Measurements from ENCODE around the gene DAG1. TPM values are rescaled to one million over a fixed set of nuclear protein-coding genes. Genes with fewer than 3 reads are reported as not detected.

The DAG1 gene
- total RNA-seq, 2 donors from 2014 or later, result 145 to 176 TPM

GRCh38 chr3:49513494-49514124 lies 43.5 kb downstream of the DAG1 start:
- no peaks in the 10 kb centered on the region for H3K9me3 Mint-ChIP-seq
- Histone ChIP-seq H3K27me3 (ENCODE audit: control insufficient read depth, insufficient read depth, low read length, poor library complexity, severe bottlenecking) (no peaks in the 10 kb centered on the region), H3K9me3 (ENCODE audit: control insufficient read depth, low read length) (peaks cover 5% of the 10 kb centered on the region), H3K27ac (ENCODE audit: low read depth, low read length) (no peak overlapping the region), H3K36me3 (ENCODE audit: control insufficient read depth, insufficient read depth, low read length) (peaks cover 65% of the 10 kb centered on the region), H3K4me1 (ENCODE audit: control insufficient read depth, insufficient read depth, low read length) (peaks cover 9% of the 10 kb centered on the region), H3K4me3 (ENCODE audit: low read length) (no peak overlapping the region), H3K9ac (ENCODE audit: extremely low read depth, low read length, poor library complexity, severe bottlenecking) (no peak overlapping the region)
- no peak for DNase-seq
- TF ChIP-seq, protein P1, sequence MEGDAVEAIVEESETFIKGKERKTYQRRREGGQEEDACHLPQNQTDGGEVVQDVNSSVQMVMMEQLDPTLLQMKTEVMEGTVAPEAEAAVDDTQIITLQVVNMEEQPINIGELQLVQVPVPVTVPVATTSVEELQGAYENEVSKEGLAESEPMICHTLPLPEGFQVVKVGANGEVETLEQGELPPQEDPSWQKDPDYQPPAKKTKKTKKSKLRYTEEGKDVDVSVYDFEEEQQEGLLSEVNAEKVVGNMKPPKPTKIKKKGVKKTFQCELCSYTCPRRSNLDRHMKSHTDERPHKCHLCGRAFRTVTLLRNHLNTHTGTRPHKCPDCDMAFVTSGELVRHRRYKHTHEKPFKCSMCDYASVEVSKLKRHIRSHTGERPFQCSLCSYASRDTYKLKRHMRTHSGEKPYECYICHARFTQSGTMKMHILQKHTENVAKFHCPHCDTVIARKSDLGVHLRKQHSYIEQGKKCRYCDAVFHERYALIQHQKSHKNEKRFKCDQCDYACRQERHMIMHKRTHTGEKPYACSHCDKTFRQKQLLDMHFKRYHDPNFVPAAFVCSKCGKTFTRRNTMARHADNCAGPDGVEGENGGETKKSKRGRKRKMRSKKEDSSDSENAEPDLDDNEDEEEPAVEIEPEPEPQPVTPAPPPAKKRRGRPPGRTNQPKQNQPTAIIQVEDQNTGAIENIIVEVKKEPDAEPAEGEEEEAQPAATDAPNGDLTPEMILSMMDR (conservative IDR thresholded peaks at IDR 0.05), result no peak
- no peaks in the 10 kb centered on the region for H3K27me3 Mint-ChIP-seq (ENCODE audit: insufficient read depth)
- peaks cover 61% of the 10 kb centered on the region for H3K36me3 Mint-ChIP-seq (ENCODE audit: low read depth)
- 87 to 96% methylated on average over 4 of the region's 4 CpGs for WGBS, 2 experiments (ENCODE audit: insufficient coverage in 1 of 2, insufficient read length in 1 of 2)
- no peak overlapping the region for H3K4me3 Mint-ChIP-seq
- peak overlapping the region; percentile 90 for H3K27ac Mint-ChIP-seq
- peaks cover 11% of the 10 kb centered on the region for H3K4me1 Mint-ChIP-seq

DNA sequence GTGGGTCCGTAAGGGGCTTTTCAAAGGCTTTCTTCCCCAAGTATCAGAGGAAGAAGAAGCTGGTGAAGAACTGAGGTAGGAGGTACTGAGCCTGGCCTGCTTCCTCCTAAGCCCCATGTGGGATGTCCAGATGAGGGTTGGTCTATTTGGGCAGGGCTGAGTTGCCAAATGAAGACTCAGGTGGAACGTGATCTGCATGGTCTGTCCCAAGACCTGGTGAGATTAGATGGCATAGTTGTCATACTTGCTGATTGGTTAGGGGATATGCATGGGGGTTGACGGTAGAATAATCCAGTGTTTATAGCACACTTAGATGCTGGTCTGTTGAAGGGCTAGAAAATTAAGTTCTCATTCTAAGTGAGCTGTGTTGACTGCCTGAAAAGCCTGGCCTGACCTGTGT lies 47.9 kb downstream of the DAG1 start:
- H3K36me3 ChIP-seq (ENCODE audit: control insufficient read depth, insufficient read depth, low read length), result peaks cover 77% of the 10 kb centered on the region
- DNase-seq, result no peak
- H3K4me1 ChIP-seq (ENCODE audit: control insufficient read depth, insufficient read depth, low read length), result peaks cover 5% of the 10 kb centered on the region
- 92 to 94% methylated on average over 3 of the region's 3 CpGs for WGBS, 2 experiments (ENCODE audit: insufficient coverage in 1 of 2, insufficient read length in 1 of 2)
- Mint-ChIP-seq H3K36me3 (ENCODE audit: low read depth) (peaks cover 71% of the 10 kb centered on the region), H3K4me3 (no peak overlapping the region), H3K4me1 (peaks cover 8% of the 10 kb centered on the region), H3K27me3 (ENCODE audit: insufficient read depth) (no peaks in the 10 kb centered on the region), H3K27ac (no peak overlapping the region), H3K9me3 (no peaks in the 10 kb centered on the region)
- H3K9me3 ChIP-seq (ENCODE audit: control insufficient read depth, low read length), result no peaks in the 10 kb centered on the region
- TF ChIP-seq, protein P1 (conservative IDR thresholded peaks at IDR 0.05), result no peak
- no peaks in the 10 kb centered on the region for H3K27me3 ChIP-seq (ENCODE audit: control insufficient read depth, insufficient read depth, low read length, poor library complexity, severe bottlenecking)
- H3K4me3 ChIP-seq (ENCODE audit: low read length), result no peak overlapping the region
- H3K9ac ChIP-seq (ENCODE audit: extremely low read depth, low read length, poor library complexity, severe bottlenecking), result no peak overlapping the region
- no peak overlapping the region for H3K27ac ChIP-seq (ENCODE audit: low read depth, low read length)

- TF ChIP-seq, protein P1 (conservative IDR thresholded peaks at IDR 0.05), result no peak
- Mint-ChIP-seq H3K27me3 (ENCODE audit: insufficient read depth) (no peaks in the 10 kb centered on the region), H3K4me1 (peaks cover 5% of the 10 kb centered on the region), H3K4me3 (no peak overlapping the region), H3K9me3 (no peaks in the 10 kb centered on the region), H3K27ac (no peak overlapping the region), H3K36me3 (ENCODE audit: low read depth) (peaks cover 71% of the 10 kb centered on the region)
- Histone ChIP-seq H3K9ac (ENCODE audit: extremely low read depth, low read length, poor library complexity, severe bottlenecking) (no peak overlapping the region), H3K4me3 (ENCODE audit: low read length) (no peak overlapping the region), H3K27me3 (ENCODE audit: control insufficient read depth, insufficient read depth, low read length, poor library complexity, severe bottlenecking) (no peaks in the 10 kb centered on the region), H3K9me3 (ENCODE audit: control insufficient read depth, low read length) (no peaks in the 10 kb centered on the region), H3K27ac (ENCODE audit: low read depth, low read length) (no peak overlapping the region), H3K36me3 (ENCODE audit: control insufficient read depth, insufficient read depth, low read length) (peaks cover 73% of the 10 kb centered on the region), H3K4me1 (ENCODE audit: control insufficient read depth, insufficient read depth, low read length) (peaks cover 4% of the 10 kb centered on the region)
- no peak for DNase-seq
- WGBS, 2 experiments (ENCODE audit: insufficient coverage in 1 of 2, insufficient read length in 1 of 2), result 94 to 98% methylated on average over 5 of the region's 5 CpGs
Measured at GRCh38 chr3:49518441-49518840, 48.4 kb downstream of the DAG1 start.
